ENCODE data around the gene HLA-DRB1. TPM values are rescaled to one million over a fixed set of nuclear protein-coding genes. Genes with fewer than 3 reads are reported as not detected.

Gene HLA-DRB1
- total and polyA plus RNA-seq, 2 donors (not counting 3 experiments of a cell fraction or from before 2014, with no cell fraction given), result not detected

GRCh38 chr6:32624565-32624964 lies 34.9 kb upstream of the HLA-DRB1 start:
- H4K20me1 ChIP-seq (replicated peaks; ENCODE audit: control insufficient read depth, extremely low read depth, insufficient read depth, low read length), result no peaks in the 10 kb centered on the region
- H3K79me2 ChIP-seq (ENCODE audit: control insufficient read depth, insufficient read depth, low read length), result no peaks in the 10 kb centered on the region
- H3K9me3 ChIP-seq (replicated peaks; ENCODE audit: control insufficient read depth, insufficient read depth, low read length), result no peaks in the 10 kb centered on the region
- dilution Hi-C loops (cut with MboI; ENCODE audit: extremely low pct_ligation_motif_present, low sequenced_read_pairs) (no loop called here), intact Hi-C loops (cut with micrococcal nuclease) (no loop called here)
- ChIA-PET CTCF (interaction anchor here (0.6 to 1.0 kb wide), 2 partner anchors 244 to 695 kb away, joined by 4 to 5 read pairs; no protein-coding TSS in a partner anchor), POLR2A (no interaction called here)
- DNase-seq (ENCODE audit: low read depth, low spot score) (no peak), FAIRE-seq (no peak)
- no peak overlapping the region for H2AFZ ChIP-seq (ENCODE audit: low read depth, low read length)
- no peak overlapping the region for H3K4me3 ChIP-seq (replicated peaks in 1 of 3; ENCODE audit: insufficient read depth in 1 of 3, low read depth in 1 of 3, low read length in 3 of 3)
- H3K9ac ChIP-seq (replicated peaks; ENCODE audit: extremely low read depth, insufficient read depth, low read length), result no peak overlapping the region
- no TSS peak for BruUV-seq (replicated peaks)
- no peaks in the 10 kb centered on the region for H3K9me1 ChIP-seq (replicated peaks; ENCODE audit: control insufficient read depth, extremely low read depth, insufficient read depth, low read length)
- no peaks in the 10 kb centered on the region for H3K27me3 ChIP-seq (ENCODE audit: control insufficient read depth in 2 of 2, insufficient read depth in 2 of 2, low read length in 2 of 2)
- TF ChIP-seq POLR2AphosphoS5 (IDR thresholded peaks at IDR 0.05; ENCODE audit: insufficient read depth, low read depth, low read length) (no peak), GATA2 (IDR thresholded peaks at IDR 0.05; ENCODE audit: insufficient read depth, insufficient read length, low read depth, low read length) (no peak), MYC (IDR thresholded peaks at IDR 0.05; ENCODE audit: low read depth, low read length) (no peak), JUN (IDR thresholded peaks at IDR 0.05; ENCODE audit: borderline replicate concordance, insufficient read depth, insufficient read length, low read depth) (no peak), FOS (IDR thresholded peaks at IDR 0.05; ENCODE audit: borderline replicate concordance, insufficient read depth, low read length) (no peak), POLR2A (IDR thresholded peaks at IDR 0.05; ENCODE audit: low read depth, low read length) (no peak), EZH2 (IDR thresholded peaks at IDR 0.05; ENCODE audit: borderline replicate concordance, low read depth, low read length, severe bottlenecking) (no peak)
- TF ChIP-seq, protein P1, sequence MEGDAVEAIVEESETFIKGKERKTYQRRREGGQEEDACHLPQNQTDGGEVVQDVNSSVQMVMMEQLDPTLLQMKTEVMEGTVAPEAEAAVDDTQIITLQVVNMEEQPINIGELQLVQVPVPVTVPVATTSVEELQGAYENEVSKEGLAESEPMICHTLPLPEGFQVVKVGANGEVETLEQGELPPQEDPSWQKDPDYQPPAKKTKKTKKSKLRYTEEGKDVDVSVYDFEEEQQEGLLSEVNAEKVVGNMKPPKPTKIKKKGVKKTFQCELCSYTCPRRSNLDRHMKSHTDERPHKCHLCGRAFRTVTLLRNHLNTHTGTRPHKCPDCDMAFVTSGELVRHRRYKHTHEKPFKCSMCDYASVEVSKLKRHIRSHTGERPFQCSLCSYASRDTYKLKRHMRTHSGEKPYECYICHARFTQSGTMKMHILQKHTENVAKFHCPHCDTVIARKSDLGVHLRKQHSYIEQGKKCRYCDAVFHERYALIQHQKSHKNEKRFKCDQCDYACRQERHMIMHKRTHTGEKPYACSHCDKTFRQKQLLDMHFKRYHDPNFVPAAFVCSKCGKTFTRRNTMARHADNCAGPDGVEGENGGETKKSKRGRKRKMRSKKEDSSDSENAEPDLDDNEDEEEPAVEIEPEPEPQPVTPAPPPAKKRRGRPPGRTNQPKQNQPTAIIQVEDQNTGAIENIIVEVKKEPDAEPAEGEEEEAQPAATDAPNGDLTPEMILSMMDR (IDR thresholded peaks at IDR 0.05; ENCODE audit: extremely low read depth in 1 of 2, insufficient read depth in 1 of 2, low read depth in 1 of 2, low read length in 2 of 2), result no peak
- TF ChIP-seq, protein P2, sequence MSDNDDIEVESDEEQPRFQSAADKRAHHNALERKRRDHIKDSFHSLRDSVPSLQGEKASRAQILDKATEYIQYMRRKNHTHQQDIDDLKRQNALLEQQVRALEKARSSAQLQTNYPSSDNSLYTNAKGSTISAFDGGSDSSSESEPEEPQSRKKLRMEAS (IDR thresholded peaks at IDR 0.05; ENCODE audit: insufficient read depth, insufficient read length), result no peak
- H3K27ac ChIP-seq (ENCODE audit: insufficient read depth, low read depth, low read length), result no peak overlapping the region
- H3K36me3 ChIP-seq (ENCODE audit: control insufficient read depth in 2 of 2, extremely low read depth in 1 of 2, insufficient read depth in 2 of 2, low read length in 2 of 2), result no peaks in the 10 kb centered on the region
- H3K4me1 ChIP-seq (ENCODE audit: control insufficient read depth, extremely low read depth, insufficient read depth, low read length), result no peaks in the 10 kb centered on the region
- no peak overlapping the region for H3K4me2 ChIP-seq (ENCODE audit: insufficient read depth, low read length)
